ENCODE measurements around the gene CCT8. TPM values are rescaled to one million over a fixed set of nuclear protein-coding genes. Genes with fewer than 3 reads are reported as not detected.
A peak's percentile ranks its signal among the peaks of the same experiment; 100 is the strongest.

CCT8 gene
- total and polyA plus RNA-seq, 2 of the 4 experiments (the other 2 are of a cell fraction), result 172 to 192 TPM

- H3K9me1 ChIP-seq (ENCODE audit: insufficient read depth, low read length), result no peaks in the 10 kb centered on the region
- ChIA-PET CTCF (no interaction called here), POLR2A (ENCODE audit: unreplicated experiment) (no interaction called here)
- no peak overlapping the region for H2BK20ac ChIP-seq (ENCODE audit: low read depth, low read length)
- H3K4me1 ChIP-seq (ENCODE audit: control insufficient read depth, insufficient read depth, low read length), result peaks cover 8% of the 10 kb centered on the region; the same call in 1 of the 2 replicates
- peak overlapping the region; percentile 68; the same call in 1 of the 2 replicates for H4K5ac ChIP-seq (ENCODE audit: low read depth, low read length)
- H3K18ac ChIP-seq (ENCODE audit: low read depth, low read length), result peak overlapping the region; percentile 68; the same call in 1 of the 2 replicates
- H3K14ac ChIP-seq (replicated peaks; ENCODE audit: low read depth, low read length), result 0 out of 2 replicates have a peak overlapping the region, but pooled peaks have one; percentile 10
- H3K27ac ChIP-seq (ENCODE audit: insufficient read depth, low read length), result 0 out of 2 replicates have a peak overlapping the region, but pooled peaks have one; percentile 40
- peak overlapping the region; percentile 44; the same call in 1 of the 2 replicates for H2BK120ac ChIP-seq (ENCODE audit: low read depth, low read length)
- BruUV-seq (replicated peaks), result no TSS peak
- no peak for TF ChIP-seq MXI1 (IDR thresholded peaks at IDR 0.05; ENCODE audit: borderline replicate concordance, low read depth, low read length)
- TF ChIP-seq NFE2L2 (IDR thresholded peaks at IDR 0.05; ENCODE audit: low read depth, low read length), result no peak
- no peak for TF ChIP-seq ELK1 (IDR thresholded peaks at IDR 0.05; ENCODE audit: borderline replicate concordance, low read depth, low read length)
- TF ChIP-seq CHD1 (IDR thresholded peaks at IDR 0.05; ENCODE audit: low read depth, low read length), result no peak
- no peak for TF ChIP-seq RFX5 (IDR thresholded peaks at IDR 0.05; ENCODE audit: low read depth, low read length)
- peak; percentile 49 for DNase-seq
- no peak overlapping the region for H2AK9ac ChIP-seq (replicated peaks; ENCODE audit: low read depth, low read length, poor library complexity)
- intact Hi-C loops (cut with micrococcal nuclease) (loop anchor here (2.0 kb wide), 1 partner anchor 13 kb away; no protein-coding TSS in a partner anchor), in situ Hi-C loops (cut with MboI; ENCODE audit: low sequenced_read_pairs) (no loop called here), dilution Hi-C loops (cut with HindIII; ENCODE audit: low sequenced_read_pairs, unreplicated experiment) (no loop called here)
- peak overlapping the region; percentile 57 to 72; a peak in 2 of 4 replicates for H4K8ac ChIP-seq (ENCODE audit: low read depth in 2 of 2, low read length in 2 of 2)
- H2BK5ac ChIP-seq (ENCODE audit: low read depth, low read length, poor library complexity, severe bottlenecking), result peak overlapping the region; percentile 92
- H3K4me2 ChIP-seq (ENCODE audit: low read depth, low read length), result peak overlapping the region; percentile 66; the same call in 1 of the 2 replicates
- H4K91ac ChIP-seq (ENCODE audit: insufficient read depth, low read depth, low read length), result no peak overlapping the region
- H3K36me3 ChIP-seq (ENCODE audit: control insufficient read depth, insufficient read depth, low read length), result peaks cover 55% of the 10 kb centered on the region
- WGBS, 2 experiments (ENCODE audit: extremely low coverage in 2 of 2, insufficient read length in 1 of 2), result no CpG with 5 or more reads among the region's 4 CpGs
- H3K4me3 ChIP-seq (ENCODE audit: insufficient read depth, low read depth, low read length), result no peak overlapping the region
- no peak overlapping the region for H2BK15ac ChIP-seq (ENCODE audit: low read depth, low read length)
- H2AFZ ChIP-seq (replicated peaks; ENCODE audit: low read length, poor library complexity), result no peak overlapping the region
- no peak overlapping the region for H3K9ac ChIP-seq (ENCODE audit: low read depth, low read length)
- no peaks in the 10 kb centered on the region for H3K27me3 ChIP-seq (ENCODE audit: control insufficient read depth, insufficient read depth, low read length)
- H3K4ac ChIP-seq (ENCODE audit: low read depth, low read length), result peak overlapping the region; percentile 28; the same call in 1 of the 2 replicates
- H2AK5ac ChIP-seq (ENCODE audit: low read depth, low read length), result no peak overlapping the region; the same call in 1 of the 2 replicates
- no peaks in the 10 kb centered on the region for H3K9me3 ChIP-seq (ENCODE audit: control insufficient read depth, insufficient read depth, low read length)
- peak; percentile 76 for ATAC-seq (ENCODE audit: low read depth)
- no peaks in the 10 kb centered on the region for H4K20me1 ChIP-seq (ENCODE audit: insufficient read depth, low read length)
- H3K23ac ChIP-seq (ENCODE audit: low read depth, low read length), result no peak overlapping the region
- peaks cover 3 to 10% of the 10 kb centered on the region in 2 experiments; a peak in 2 of 4 replicates for H3K79me1 ChIP-seq (ENCODE audit: low read depth in 1 of 2, low read length in 2 of 2)
- H3K56ac ChIP-seq (ENCODE audit: extremely low read depth, insufficient read depth, low read length), result no peak overlapping the region
Measured at GRCh38 chr21:29053656-29054055, 19.8 kb downstream of the CCT8 start.

All from IMR-90 (cell line).